ENCODE measurements around the gene CASTOR2. TPM values are rescaled to one million over a fixed set of nuclear protein-coding genes. Genes with fewer than 3 reads are reported as not detected.

The CASTOR2 gene
- total and polyA plus RNA-seq, 10 of the 15 experiments (the other 5 are each of a cell fraction or from before 2014, with no cell fraction given) = 0.18 to 1.1 (median 0.44) TPM; not detected in 4

GRCh38 chr7:75045881-75046280 lies 81.4 kb downstream of the CASTOR2 start:
- Histone ChIP-seq H3K4me2 (ENCODE audit: control insufficient read depth, insufficient read depth) (no peak overlapping the region), H3K9ac (ENCODE audit: control insufficient read depth, insufficient read depth, low read length) (no peak overlapping the region), H3K9me3 (replicated peaks; ENCODE audit: control insufficient read depth, insufficient read depth, low read length) (no peaks in the 10 kb centered on the region), H3K36me3 (ENCODE audit: control insufficient read depth in 2 of 2, insufficient read depth in 2 of 2, low read length in 1 of 2) (peaks cover 7 to 11% of the 10 kb centered on the region in 2 experiments), H3K4me3 (no peak overlapping the region), H2AFZ (ENCODE audit: control insufficient read depth, low read depth, low read length) (no peak overlapping the region), H3K4me1 (ENCODE audit: control insufficient read depth, insufficient read depth, low read length) (no peaks in the 10 kb centered on the region), H3K27me3 (replicated peaks in 1 of 2; ENCODE audit: control insufficient read depth in 2 of 2, insufficient read depth in 2 of 2, low read length in 1 of 2) (no peaks in the 10 kb centered on the region), H3K79me2 (ENCODE audit: control insufficient read depth, insufficient read depth, low read length) (no peaks in the 10 kb centered on the region), H3K27ac (ENCODE audit: control insufficient read depth, insufficient read depth) (no peak overlapping the region), H4K20me1 (ENCODE audit: control insufficient read depth, insufficient read depth) (no peaks in the 10 kb centered on the region)
- intact Hi-C loops (cut with micrococcal nuclease; ENCODE audit: unreplicated experiment) = loop anchor here (5.0 kb wide), 1 partner anchor 629 kb away; no protein-coding TSS in a partner anchor
- over 99% methylated on average over 14 of the region's 14 CpGs for WGBS (ENCODE audit: insufficient coverage, insufficient replicate concordance, low lambda C conversion rate, missing lambda C conversion rate)
- DNase-seq (ENCODE audit: low read depth, low spot score) (no peak), ATAC-seq (no peak), FAIRE-seq (no peak)
- SMC1A ChIA-PET (ENCODE audit: uncharacterized antibody, unreplicated experiment) = interaction anchor here (1.6 kb wide), 1 partner anchor 627 kb away, joined by 5 read pairs; no protein-coding TSS in a partner anchor
- RAD21 ChIA-PET (ENCODE audit: unreplicated experiment) = no interaction called here
- POLR2A ChIA-PET = no interaction called here
- no TSS peak for BruUV-seq (replicated peaks)
- CTCF ChIA-PET = interaction anchor here (1.0 to 1.8 kb wide), 6 partner anchors 8 to 628 kb away, joined by 3 to 6 read pairs (median 4); no protein-coding TSS in a partner anchor
- in situ Hi-C loops (cut with MboI) = no loop called here
- TF ChIP-seq REST (IDR thresholded peaks at IDR 0.05; ENCODE audit: low read depth, low read length) = no peak
- no peak for TF ChIP-seq FOS (IDR thresholded peaks at IDR 0.05; ENCODE audit: borderline replicate concordance, extremely low read depth, insufficient read length)
- TF ChIP-seq ZNF687 (IDR thresholded peaks at IDR 0.05) = no peak
- no peak for TF ChIP-seq CTCF (IDR thresholded peaks at IDR 0.05 in 2 of 3, conservative IDR thresholded peaks at IDR 0.05 in 1 of 3; ENCODE audit: control insufficient read depth in 2 of 3, extremely low read depth in 1 of 3, insufficient read depth in 1 of 3, low read depth in 3 of 3, low read length in 3 of 3)
- TF ChIP-seq IRF5 (IDR thresholded peaks at IDR 0.05; ENCODE audit: borderline replicate concordance) = no peak
- TF ChIP-seq EZH2 (IDR thresholded peaks at IDR 0.05; ENCODE audit: borderline replicate concordance, control insufficient read depth, low read depth, low read length) = no peak
- no peak for TF ChIP-seq CEBPB (IDR thresholded peaks at IDR 0.05; ENCODE audit: borderline replicate concordance in 1 of 2, low read depth in 2 of 2, low read length in 2 of 2)
- TF ChIP-seq MTA3 (IDR thresholded peaks at IDR 0.05; ENCODE audit: borderline replicate concordance, low read length) = no peak
- TF ChIP-seq POLR2A (IDR thresholded peaks at IDR 0.05; ENCODE audit: low read depth, low read length) = no peak
- TF ChIP-seq JUND (IDR thresholded peaks at IDR 0.05; ENCODE audit: low read depth, low read length) = no peak
- TF ChIP-seq RAD21 (IDR thresholded peaks at IDR 0.05; ENCODE audit: insufficient read depth, low read depth, low read length) = no peak

All from GM12878 (cell line).